ENCODE results near the gene ZG16. TPM values are rescaled to one million over a fixed set of nuclear protein-coding genes. Genes with fewer than 3 reads are reported as not detected.
"Not testable (repeated sequence)": the region's sequence is repeated elsewhere in the genome, so short reads cannot be mapped to it uniquely, and the experiment has no call there.

Gene ZG16
- total RNA-seq, 1 donor = not detected

DNA sequence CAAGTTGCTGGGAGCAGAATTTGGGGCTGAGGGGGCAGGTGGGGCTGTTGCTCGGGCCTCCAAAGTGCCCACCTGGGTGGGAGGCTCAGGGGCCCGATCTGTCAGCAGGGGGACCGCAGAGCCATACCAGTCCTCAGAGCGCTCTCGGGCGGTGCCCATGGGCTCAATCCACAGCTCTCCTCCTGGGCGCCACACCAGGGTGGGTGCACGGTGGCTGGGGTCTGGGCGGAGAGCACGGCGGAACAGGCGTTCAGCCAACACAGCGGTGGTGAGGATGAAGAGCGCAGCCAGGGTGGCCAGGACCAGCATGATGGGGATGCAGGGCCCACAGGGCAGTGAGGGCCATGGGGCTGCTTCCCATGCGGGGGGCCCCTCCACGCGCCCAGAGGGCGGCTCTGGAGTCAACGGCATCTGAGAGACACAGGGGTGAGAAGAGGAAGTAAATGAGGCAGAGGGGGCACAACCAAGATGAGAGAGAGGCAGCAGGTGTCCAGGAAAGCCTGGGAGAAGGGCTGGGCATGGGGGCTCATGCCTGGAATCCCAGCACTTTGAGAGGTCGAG lies 33.4 kb upstream of the ZG16 start:
- peaks cover 89% of the 10 kb centered on the region for H3K4me1 ChIP-seq (ENCODE audit: insufficient read depth, low read length)
- H3K4me3 ChIP-seq (ENCODE audit: low read length) = peak overlapping the region; percentile 90
- no peaks in the 10 kb centered on the region for H3K9me3 ChIP-seq (ENCODE audit: low read depth, low read length)
- H3K27me3 ChIP-seq (ENCODE audit: insufficient read depth, low read length) = no peaks in the 10 kb centered on the region

DNA sequence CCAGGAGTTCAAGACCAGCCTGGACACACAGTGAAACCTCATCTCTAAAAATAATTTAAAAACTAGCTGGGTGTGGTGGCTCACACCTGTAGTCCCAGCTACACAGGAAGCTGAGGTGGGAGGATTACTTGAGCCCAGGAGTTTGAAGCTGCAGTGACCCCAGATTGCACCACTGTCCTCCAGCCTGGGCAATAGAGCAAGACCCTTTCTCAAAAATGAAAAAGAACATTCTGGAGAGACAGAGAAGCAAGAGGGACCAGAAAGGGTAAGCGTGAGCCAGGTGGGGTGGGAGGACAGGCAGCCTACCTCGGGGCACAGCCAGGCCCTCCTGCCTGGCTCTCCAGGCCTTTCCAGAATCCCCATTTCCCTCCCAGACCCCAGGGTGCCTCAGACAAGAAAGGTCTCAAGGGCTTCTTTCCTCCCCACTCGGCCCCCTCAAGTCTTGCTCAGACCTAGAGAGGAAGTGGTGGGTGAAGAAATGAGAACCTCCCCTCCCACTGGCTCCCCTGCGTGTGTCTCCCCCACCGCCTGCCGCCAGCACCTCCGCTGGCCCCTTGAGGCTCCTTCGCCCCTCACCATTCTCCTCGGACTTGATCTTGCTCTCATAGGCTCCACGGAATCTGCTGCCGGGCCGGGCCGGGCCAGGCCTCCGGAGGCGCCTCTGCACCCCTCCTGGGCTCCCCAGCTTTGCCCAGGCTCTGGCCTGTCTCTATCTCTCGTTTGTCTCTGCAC lies 32.8 kb upstream of the ZG16 start:
- peak overlapping the region; percentile 90 for H3K4me3 ChIP-seq (ENCODE audit: low read length)
- no peaks in the 10 kb centered on the region for H3K27me3 ChIP-seq (ENCODE audit: insufficient read depth, low read length)
- no peaks in the 10 kb centered on the region for H3K9me3 ChIP-seq (ENCODE audit: low read depth, low read length)
- peaks cover 89% of the 10 kb centered on the region for H3K4me1 ChIP-seq (ENCODE audit: insufficient read depth, low read length)

DNA sequence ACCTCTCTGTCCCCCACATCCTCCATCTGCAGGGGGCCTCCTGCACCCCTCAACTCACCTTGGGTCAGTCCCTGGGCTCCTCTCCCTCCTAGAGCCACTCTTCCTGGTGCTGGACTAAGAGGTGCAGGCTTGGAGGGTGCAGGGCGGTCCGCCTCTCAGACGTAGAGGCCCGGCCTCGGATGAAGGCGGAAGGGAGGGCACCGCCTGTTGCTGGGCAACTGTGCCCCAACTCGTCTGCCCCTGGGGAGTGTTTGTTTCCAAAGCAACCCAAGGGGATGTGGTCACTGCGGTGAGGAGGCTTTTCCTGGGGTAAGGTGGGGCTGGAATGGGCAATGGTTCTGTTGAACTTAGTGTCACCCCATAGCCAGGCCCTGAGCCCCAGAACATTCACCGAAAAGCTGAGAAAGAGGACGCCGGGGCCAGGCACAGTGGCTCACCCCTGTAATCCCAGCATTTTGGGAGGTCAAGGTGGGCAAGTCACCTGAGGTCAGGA lies 32.2 kb upstream of the ZG16 start, which contains the start of gene C16orf54:
Gene C16orf54 (minus strand): TSS at position 138 of the 493 bp plus-strand sequence. CDS start 1,039 bp downstream, outside the sequence.
- Histone ChIP-seq H3K4me1 (ENCODE audit: insufficient read depth, low read length) (peaks cover 83% of the 10 kb centered on the region), H3K4me3 (ENCODE audit: low read length) (peak within 1 kb of the TSS; percentile 90), H3K27me3 (ENCODE audit: insufficient read depth, low read length) (no peaks in the 10 kb centered on the region)

DNA sequence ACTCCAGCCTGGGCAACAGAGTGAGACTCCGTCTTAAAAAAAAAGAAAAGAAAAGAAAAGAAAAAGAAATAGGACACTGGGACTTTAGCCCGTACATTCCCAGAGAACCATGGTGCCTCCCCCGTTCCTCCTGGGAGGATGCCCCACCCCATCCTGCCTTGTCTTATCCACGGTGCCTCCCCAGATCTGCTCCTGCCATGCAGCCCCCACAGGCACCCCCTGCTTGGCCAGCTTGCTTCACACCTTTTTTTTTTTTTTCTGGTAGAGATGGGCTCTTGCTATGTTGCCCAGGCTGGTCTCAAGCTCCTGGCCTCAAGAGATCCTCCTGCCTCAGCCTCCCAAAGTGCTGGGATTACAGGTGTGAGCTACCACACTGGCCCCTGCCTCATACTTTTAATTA lies 31.5 kb upstream of the ZG16 start:
- Histone ChIP-seq H3K4me1 (ENCODE audit: insufficient read depth, low read length) (peaks cover 77% of the 10 kb centered on the region), H3K4me3 (ENCODE audit: low read length) (peak overlapping the region; percentile 90)

More for the DNA sequence above, 32.2 kb upstream of the ZG16 start, which contains the start of gene C16orf54:
- no peaks in the 10 kb centered on the region for H3K9me3 ChIP-seq (ENCODE audit: low read depth, low read length)

DNA sequence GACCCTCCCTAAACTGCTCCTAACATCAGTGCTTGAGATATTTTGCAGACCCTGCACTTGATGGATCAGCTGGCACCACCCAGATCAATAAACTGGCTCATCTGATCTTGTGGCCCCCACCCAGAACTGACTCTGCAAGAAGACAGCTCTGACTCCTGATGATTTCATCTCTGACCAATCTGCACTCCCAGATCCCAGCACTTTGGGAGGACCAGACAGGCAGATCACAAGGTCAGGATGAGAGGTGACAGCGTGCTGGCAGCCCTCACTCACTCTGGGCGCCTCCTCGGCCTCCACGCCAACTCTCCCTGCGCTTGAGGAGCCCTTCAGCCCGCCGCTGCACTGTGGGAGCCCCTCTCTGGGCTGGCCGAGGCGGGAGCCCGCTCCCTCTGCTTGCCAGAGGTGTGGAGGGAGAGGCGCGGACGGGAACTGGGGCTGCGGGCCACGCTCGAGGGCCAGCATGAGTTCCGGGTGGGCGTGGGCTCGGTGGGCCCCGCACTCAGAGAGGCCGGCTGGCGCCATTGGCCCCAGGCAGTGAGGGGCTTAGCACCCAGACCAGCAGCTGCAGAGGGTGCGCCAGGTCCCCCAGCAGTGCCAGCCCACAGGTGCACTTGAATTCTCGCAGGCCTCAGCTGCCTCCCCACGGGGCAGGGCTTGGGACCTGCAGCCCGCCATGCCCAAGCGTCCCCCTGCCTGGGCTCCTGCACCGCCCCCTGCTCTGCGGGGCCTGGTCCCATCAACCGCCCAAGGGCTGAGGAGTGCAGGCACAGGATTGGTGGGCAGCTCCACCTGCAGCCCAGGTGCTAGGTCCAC lies 29.9 kb upstream of the ZG16 start:
- Histone ChIP-seq H3K27me3 (ENCODE audit: insufficient read depth, low read length) (no peaks in the 10 kb centered on the region), H3K4me1 (ENCODE audit: insufficient read depth, low read length) (peaks cover 62% of the 10 kb centered on the region), H3K4me3 (ENCODE audit: low read length) (no peak overlapping the region), H3K9me3 (ENCODE audit: low read depth, low read length) (no peaks in the 10 kb centered on the region)

More for the DNA sequence above, 31.5 kb upstream of the ZG16 start:
- not testable (repeated sequence) for H3K9me3 ChIP-seq (ENCODE audit: low read depth, low read length); H3K27me3 ChIP-seq (ENCODE audit: insufficient read depth, low read length)

DNA sequence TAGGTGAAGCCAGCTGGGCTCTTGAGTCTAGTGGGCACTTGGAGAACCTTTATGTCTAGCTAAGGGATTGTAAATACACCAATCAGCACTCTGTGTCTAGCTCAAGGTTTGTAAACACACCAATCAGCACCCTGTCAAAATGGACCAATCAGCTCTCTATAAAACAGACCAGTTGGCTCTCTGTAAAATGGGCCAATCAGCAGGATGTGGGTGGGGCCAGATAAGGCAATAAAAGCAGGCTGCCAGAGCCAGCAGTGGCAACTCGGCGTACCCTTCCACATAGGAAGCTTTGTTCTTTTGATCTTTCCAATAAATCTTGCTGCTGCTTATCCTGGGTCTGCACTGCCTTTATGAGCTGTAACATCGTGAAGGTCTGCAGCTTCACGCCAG lies 29.3 kb upstream of the ZG16 start:
- H3K4me1 ChIP-seq (ENCODE audit: insufficient read depth, low read length) = peaks cover 56% of the 10 kb centered on the region
- H3K9me3 ChIP-seq (ENCODE audit: low read depth, low read length); H3K4me3 ChIP-seq (ENCODE audit: low read length); H3K27me3 ChIP-seq (ENCODE audit: insufficient read depth, low read length): not testable (repeated sequence)

DNA sequence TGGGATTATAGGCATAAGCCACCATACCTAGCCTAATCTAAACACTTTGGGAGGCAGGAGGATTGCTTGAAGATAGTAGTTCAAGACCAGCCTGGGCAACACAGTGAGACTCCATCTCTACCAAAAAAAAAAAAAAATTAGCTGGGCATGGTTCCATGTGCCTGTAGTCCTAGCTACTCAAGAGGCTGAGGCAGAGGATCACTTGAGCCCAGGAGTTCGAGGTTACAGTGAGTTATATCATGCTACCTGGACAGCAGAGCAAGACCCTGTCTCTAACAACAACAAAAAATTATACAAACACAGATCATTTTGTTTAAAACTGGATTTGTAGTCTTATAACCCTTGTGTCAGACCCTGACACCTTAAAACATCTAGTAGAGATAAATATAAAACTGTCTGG lies 24.5 kb upstream of the ZG16 start:
- H3K4me1 ChIP-seq (ENCODE audit: insufficient read depth, low read length) = peaks cover 36% of the 10 kb centered on the region
- H3K4me3 ChIP-seq (ENCODE audit: low read length) = no peak overlapping the region
- no peaks in the 10 kb centered on the region for H3K27me3 ChIP-seq (ENCODE audit: insufficient read depth, low read length)

DNA sequence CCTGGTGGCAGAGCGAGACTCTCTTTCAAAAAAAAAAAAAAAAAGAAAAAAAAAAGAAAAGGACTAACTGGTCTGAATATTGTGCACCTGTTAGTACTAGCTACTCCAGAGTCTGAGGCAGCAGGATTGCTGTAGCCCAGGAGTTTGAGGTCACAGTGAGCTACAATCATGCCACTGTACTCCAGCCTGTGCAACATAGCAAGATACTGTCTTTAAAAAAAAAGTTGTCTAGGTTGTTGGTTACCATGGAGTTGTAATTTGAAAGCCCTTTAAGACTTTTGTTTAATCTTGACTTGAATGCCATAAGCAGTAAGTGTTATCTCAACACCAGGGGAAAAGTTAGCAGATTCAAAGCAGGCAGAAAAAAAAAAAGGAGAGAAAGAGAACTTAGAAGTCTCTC lies 21.4 kb upstream of the ZG16 start:
- Histone ChIP-seq H3K4me3 (ENCODE audit: low read length) (no peak overlapping the region), H3K9me3 (ENCODE audit: low read depth, low read length) (no peaks in the 10 kb centered on the region), H3K4me1 (ENCODE audit: insufficient read depth, low read length) (peaks cover 18% of the 10 kb centered on the region), H3K27me3 (ENCODE audit: insufficient read depth, low read length) (no peaks in the 10 kb centered on the region)

More for the DNA sequence above, 24.5 kb upstream of the ZG16 start:
- H3K9me3 ChIP-seq (ENCODE audit: low read depth, low read length) = no peaks in the 10 kb centered on the region

DNA sequence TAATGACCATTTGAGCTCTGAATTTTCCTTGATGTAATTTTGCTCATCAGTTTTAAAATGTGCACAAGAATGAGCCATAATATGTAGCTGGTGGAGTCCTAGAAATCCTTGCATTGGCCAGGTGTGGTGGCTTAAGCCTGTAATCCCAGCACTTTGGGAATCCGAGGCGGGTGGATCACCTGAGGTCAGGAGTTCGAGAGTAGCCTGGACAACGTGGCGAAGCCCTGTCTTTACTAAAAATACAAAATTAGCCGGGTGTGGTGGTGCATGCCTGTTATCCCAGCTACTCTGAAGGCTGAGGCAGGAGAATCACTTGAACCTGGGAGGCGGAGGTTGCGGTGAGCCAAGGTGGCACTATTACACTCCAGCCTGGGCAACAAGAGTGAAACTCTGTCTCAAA lies 21.0 kb upstream of the ZG16 start:
- not testable (repeated sequence) for H3K27me3 ChIP-seq (ENCODE audit: insufficient read depth, low read length); H3K4me3 ChIP-seq (ENCODE audit: low read length); H3K9me3 ChIP-seq (ENCODE audit: low read depth, low read length)
- peaks cover 18% of the 10 kb centered on the region for H3K4me1 ChIP-seq (ENCODE audit: insufficient read depth, low read length)

DNA sequence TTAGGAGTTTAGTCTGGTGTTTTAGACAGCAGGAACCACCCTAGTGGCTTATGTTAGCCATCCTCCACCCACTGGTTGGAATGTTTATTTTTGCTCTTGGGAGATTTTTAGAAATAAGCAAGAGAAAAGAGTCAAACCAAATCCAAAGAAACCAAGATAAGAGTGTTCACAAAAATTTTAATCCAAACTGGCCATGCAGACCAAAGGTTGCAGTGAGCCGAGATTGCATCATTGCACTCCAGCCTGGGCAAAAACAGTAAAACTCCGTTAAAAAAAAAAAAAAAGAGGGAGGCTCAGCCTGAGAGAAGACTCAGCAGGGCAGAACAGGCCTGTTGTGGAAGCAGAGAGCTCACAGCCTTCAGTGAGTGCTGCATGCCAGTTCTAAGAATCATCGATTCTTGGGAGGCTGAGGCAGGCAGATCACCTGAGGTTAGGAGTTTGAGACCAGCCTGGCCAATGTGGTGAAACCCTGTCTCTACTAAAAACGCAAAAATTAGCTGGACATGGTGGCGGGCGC lies 20.0 kb upstream of the ZG16 start:
- no peak overlapping the region for H3K4me3 ChIP-seq (ENCODE audit: low read length)
- peaks cover 20% of the 10 kb centered on the region for H3K4me1 ChIP-seq (ENCODE audit: insufficient read depth, low read length)
- no peaks in the 10 kb centered on the region for H3K9me3 ChIP-seq (ENCODE audit: low read depth, low read length)
- H3K27me3 ChIP-seq (ENCODE audit: insufficient read depth, low read length) = no peaks in the 10 kb centered on the region

DNA sequence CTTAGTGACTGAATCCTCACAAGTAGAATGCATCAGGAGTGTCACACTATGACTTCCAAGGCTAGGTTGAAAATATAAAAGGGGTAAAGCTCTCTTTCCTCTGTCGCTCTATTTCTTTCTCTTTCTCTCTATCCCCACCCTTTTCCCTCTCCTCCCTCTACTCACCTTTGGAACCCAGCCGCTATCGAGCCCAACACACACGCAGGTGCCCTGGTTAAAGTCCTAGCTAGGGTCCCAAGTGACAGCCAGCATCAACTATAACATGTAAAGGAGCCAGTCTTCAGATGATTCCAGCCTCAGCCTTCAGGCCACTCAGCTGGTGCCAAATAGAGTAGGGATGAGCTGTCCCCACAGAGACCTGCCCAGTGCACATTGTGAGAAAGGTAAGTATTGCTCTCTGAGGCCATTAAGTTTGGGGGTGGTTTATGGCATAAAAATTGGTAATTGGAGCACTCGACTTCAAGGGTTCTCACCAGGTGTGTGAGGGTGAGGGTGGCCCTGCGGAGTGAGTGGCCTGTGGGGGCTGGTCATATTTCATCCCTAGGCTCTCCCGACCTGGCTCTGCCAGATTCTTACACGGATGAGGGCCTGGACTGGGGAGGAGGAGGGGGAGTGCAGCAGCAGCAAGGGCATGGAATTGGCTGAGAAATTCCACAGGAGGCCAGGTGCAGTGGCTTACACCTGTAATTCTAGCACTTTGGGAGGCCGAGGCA lies 17.3 kb upstream of the ZG16 start:
- Histone ChIP-seq H3K4me3 (ENCODE audit: low read length) (no peak overlapping the region), H3K9me3 (ENCODE audit: low read depth, low read length) (no peaks in the 10 kb centered on the region), H3K4me1 (ENCODE audit: insufficient read depth, low read length) (peaks cover 8% of the 10 kb centered on the region), H3K27me3 (ENCODE audit: insufficient read depth, low read length) (no peaks in the 10 kb centered on the region)

DNA sequence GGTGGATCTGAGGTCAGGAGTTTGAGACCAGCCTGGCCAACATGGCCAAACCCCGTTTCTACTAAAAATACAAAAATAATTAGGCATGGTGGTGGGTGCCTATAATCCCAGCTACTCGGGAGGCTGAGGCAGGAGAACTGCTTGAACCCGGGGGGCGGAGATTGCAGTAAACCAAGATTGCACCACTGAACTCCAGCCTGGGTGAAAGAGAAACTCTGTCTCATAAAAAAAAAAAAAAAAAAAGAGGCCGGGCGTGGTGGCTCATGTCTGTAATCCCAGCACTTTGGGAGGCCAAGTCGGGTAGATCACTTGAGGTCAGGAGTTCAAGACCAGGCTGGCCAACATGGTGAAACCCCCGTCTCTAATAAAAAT lies 16.8 kb upstream of the ZG16 start:
- not testable (repeated sequence) for H3K9me3 ChIP-seq (ENCODE audit: low read depth, low read length); H3K27me3 ChIP-seq (ENCODE audit: insufficient read depth, low read length)

DNA sequence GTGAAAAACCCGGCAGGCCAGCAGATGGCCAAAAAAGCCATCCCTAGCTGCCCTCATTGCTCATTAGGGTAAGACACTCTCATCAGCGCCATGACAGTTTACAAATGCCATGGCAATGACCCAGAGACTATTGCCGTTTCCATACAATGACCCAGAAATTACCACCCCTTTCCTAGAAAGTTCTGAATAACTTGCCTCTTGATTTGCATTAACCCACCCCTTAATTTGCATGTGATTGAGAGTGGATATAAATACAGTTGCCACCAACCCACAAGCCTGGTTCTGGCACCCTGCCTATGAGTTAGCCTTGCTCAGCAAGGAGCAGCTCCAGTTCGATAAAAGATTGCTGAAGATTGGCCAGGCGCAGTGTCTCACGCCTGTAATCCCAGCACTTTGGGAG lies 16.2 kb upstream of the ZG16 start:
- Histone ChIP-seq H3K4me3 (ENCODE audit: low read length) (no peak overlapping the region), H3K27me3 (ENCODE audit: insufficient read depth, low read length) (no peaks in the 10 kb centered on the region), H3K9me3 (ENCODE audit: low read depth, low read length) (no peaks in the 10 kb centered on the region), H3K4me1 (ENCODE audit: insufficient read depth, low read length) (peaks cover 3% of the 10 kb centered on the region)

More for the DNA sequence above, 16.8 kb upstream of the ZG16 start:
- H3K4me1 ChIP-seq (ENCODE audit: insufficient read depth, low read length); H3K4me3 ChIP-seq (ENCODE audit: low read length): not testable (repeated sequence)

DNA sequence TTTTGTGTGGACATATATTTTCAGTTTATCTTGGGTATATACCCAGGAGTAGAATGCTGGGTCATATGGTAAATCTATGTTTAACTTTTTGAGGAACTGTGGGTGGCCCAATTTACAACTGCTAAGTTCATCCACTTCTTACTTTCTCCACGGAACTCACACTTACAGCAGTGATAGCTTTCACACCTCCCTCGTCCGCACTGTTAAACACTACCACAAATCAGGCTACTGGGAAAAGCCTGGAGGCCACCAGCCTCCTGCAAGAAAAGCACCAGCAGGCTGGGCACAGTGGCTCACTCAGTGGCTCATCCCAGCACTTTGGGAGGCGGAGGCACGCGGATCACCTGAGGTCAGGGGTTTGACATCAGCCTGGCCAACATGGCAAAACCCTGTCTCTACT lies 14.7 kb upstream of the ZG16 start:
- no peaks in the 10 kb centered on the region for H3K27me3 ChIP-seq (ENCODE audit: insufficient read depth, low read length)
- no peaks in the 10 kb centered on the region for H3K9me3 ChIP-seq (ENCODE audit: low read depth, low read length)
- peaks cover 3% of the 10 kb centered on the region for H3K4me1 ChIP-seq (ENCODE audit: insufficient read depth, low read length)
- no peak overlapping the region for H3K4me3 ChIP-seq (ENCODE audit: low read length)
